Testis (tissue), 3 donors: ENCODE data around the gene PDLIM7. TPM values are rescaled to one million over a fixed set of nuclear protein-coding genes. Genes with fewer than 3 reads are reported as not detected.

Experiments used
- DNase-seq: peaks from one replicate; pipeline ENCODE4 v3.0.0-alpha.2; 2019
- H3K27ac ChIP-seq, 2 donors: fragments of 200-600 bp; sonication (generic); one replicate each; pipeline ENCODE4 v1.5.1; 2019
- H3K27me3 ChIP-seq: fragments of 200-600 bp; sonication (generic); one replicate; pipeline ENCODE4 v1.5.1; 2019
- H3K36me3 ChIP-seq: fragments of 200-600 bp; sonication (generic); one replicate; pipeline ENCODE4 v1.5.1; 2017; ENCODE audit warnings: low read depth; ENCODE audit errors: missing control alignments
- H3K4me1 ChIP-seq: fragments of 200-600 bp; sonication (generic); one replicate; pipeline ENCODE4 v1.5.1; 2019
- H3K4me3 ChIP-seq, 2 donors: fragments of 200-600 bp; sonication (generic); one replicate each; pipeline ENCODE4 v1.5.1; 2017 to 2019
- H3K9me3 ChIP-seq: fragments of 200-600 bp; sonication (generic); one replicate; pipeline ENCODE4 v1.5.1; 2017
- CTCF ChIP-seq, 3 experiments: fragments of 450-650 bp in 2 of 3; fragments of 200-600 bp in 1 of 3; sonication (generic) in 1 of 3; IDR thresholded peaks; one replicate each; pipeline ENCODE4 v1.5.1; 2016 to 2019; ENCODE audit warnings: antibody characterized with exemption in 3 of 3, mild to moderate bottlenecking in 2 of 3, moderate library complexity in 1 of 3
- POLR2A ChIP-seq: fragments of 450-650 bp; IDR thresholded peaks from one replicate; pipeline ENCODE4 v1.6.1; 2017; ENCODE audit warnings: antibody characterized with exemption, mild to moderate bottlenecking, moderate library complexity
- WGBS, 2 donors: methylation state at CpG; one replicate each; pipeline ENCODE4 v1.1.5; 2018; 5-methylcytosine and 5-hydroxymethylcytosine counted together
- intact Hi-C: fragments of 100-400 bp; cut with DNase I; formaldehyde crosslinking; loops from one replicate; pipeline ENCODE4 v1.15.1; 2023; ENCODE audit warnings: low total_unique reads
- polyA plus RNA-seq: library from polyadenylated mRNA; stranded (reverse); fragments of 350-450 nt; fragmentation: Illumina TruSeq; extraction: RNeasy Lipid Tissue Mini Kit (QIAGEN cat#74804); gene quantifications from one replicate; pipeline ENCODE4 v1.2.3, GENCODE V29; 2014; ENCODE audit warnings: low read depth, low replicate concordance; ENCODE audit not compliant: insufficient read depth
- total RNA-seq, 2 donors: library from RNA; depleted of rRNA; stranded (reverse); fragments of >200 nt; gene quantifications; one replicate each; pipeline ENCODE4 v1.2.3, GENCODE V29; 2016

PDLIM7 gene
- total and polyA plus RNA-seq, 3 donors from 2014 or later = 72.2 to 118 (median 90.5) TPM

DNA sequence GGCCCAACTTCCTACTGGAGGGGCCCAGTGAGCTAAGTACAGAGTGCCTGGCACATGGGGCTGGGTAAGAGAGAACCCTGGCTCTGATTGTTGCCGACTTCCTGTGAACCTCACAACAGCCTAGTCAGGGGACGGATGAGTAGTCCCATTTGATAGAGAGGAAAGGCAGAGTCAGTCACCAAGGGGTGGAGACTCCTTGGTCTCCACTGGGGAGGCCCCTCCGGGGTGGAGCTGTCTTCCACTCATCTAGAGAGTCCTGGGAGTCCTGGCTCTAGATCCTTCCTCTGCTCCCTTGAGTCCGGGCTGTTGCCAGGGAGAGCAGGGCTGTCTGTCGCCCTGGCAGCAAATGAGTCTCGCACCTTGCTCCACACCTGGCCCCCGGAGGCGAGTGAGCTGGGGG lies 63.0 kb downstream of the PDLIM7 start:
- no peak for TF ChIP-seq CTCF (IDR thresholded peaks at IDR 0.05)
- TF ChIP-seq POLR2A = no peak
- H3K27me3 ChIP-seq = no peaks in the 10 kb centered on the region
- H3K27ac ChIP-seq = no peak overlapping the region
- DNase-seq = no peak
- intact Hi-C loops = no loop called here
- H3K9me3 ChIP-seq = no peaks in the 10 kb centered on the region
- no peaks in the 10 kb centered on the region for H3K4me1 ChIP-seq
- no peaks in the 10 kb centered on the region for H3K36me3 ChIP-seq
- 82 to 90% methylated on average over 2 to 8 of the region's 8 CpGs for WGBS, 2 donors
- no peak overlapping the region for H3K4me3 ChIP-seq

GRCh38 chr5:177433658-177434217 lies 63.7 kb downstream of the PDLIM7 start:
- Histone ChIP-seq H3K4me1 (no peaks in the 10 kb centered on the region), H3K27ac (no peak overlapping the region), H3K9me3 (no peaks in the 10 kb centered on the region), H3K36me3 (no peaks in the 10 kb centered on the region), H3K27me3 (no peaks in the 10 kb centered on the region), H3K4me3 (no peak overlapping the region)
- no peak for TF ChIP-seq POLR2A
- TF ChIP-seq CTCF (IDR thresholded peaks at IDR 0.05) = no peak
- intact Hi-C loops = no loop called here
- WGBS, 2 donors = 89 to 94% methylated on average over 19 to 29 of the region's 29 CpGs
- DNase-seq = no peak

Other genes starting within 250 kb of the PDLIM7 start
- gene RAB24, start 193.9 kb downstream of the PDLIM7 start, total RNA-seq = 10 to 100 TPM; 25.5 to 29.4 TPM
- gene RAB24, start 193.9 kb downstream of the PDLIM7 start, polyA plus RNA-seq = 19.2 TPM
- gene PRELID1, start 193.8 kb downstream of the PDLIM7 start, total RNA-seq = 10 to 100 TPM; 65.7 to 83.4 TPM
- 78.3 TPM for gene PRELID1, start 193.8 kb downstream of the PDLIM7 start, polyA plus RNA-seq
- gene MXD3, start 185.7 kb downstream of the PDLIM7 start, total RNA-seq = 10 to 100 TPM; 12.5 to 12.9 TPM
- 7.7 TPM for gene MXD3, start 185.7 kb downstream of the PDLIM7 start, polyA plus RNA-seq
- gene LMAN2, start 145.9 kb downstream of the PDLIM7 start, total RNA-seq = 100 to 1,000 TPM; 355 TPM
- gene LMAN2, start 145.9 kb downstream of the PDLIM7 start, polyA plus RNA-seq = 254 TPM
- gene RGS14, start 139.7 kb downstream of the PDLIM7 start, total RNA-seq = 10 to 100 TPM; 39.2 to 40.5 TPM
- 25.3 TPM for gene RGS14, start 139.7 kb downstream of the PDLIM7 start, polyA plus RNA-seq
- gene SLC34A1, start 113.2 kb downstream of the PDLIM7 start, total RNA-seq = under 1 TPM in 1 of 2 donors, not detected in 1; 0.19 TPM
- gene SLC34A1, start 113.2 kb downstream of the PDLIM7 start, polyA plus RNA-seq = not detected
- gene PFN3, start 96.9 kb downstream of the PDLIM7 start, total RNA-seq = 10 to 100 TPM; 27.5 to 45.7 TPM
- 7.4 TPM for gene PFN3, start 96.9 kb downstream of the PDLIM7 start, polyA plus RNA-seq
- 1 to 10 TPM; 5.3 to 5.8 TPM for gene F12, start 88.0 kb downstream of the PDLIM7 start, total RNA-seq
- 4.9 TPM for gene F12, start 88.0 kb downstream of the PDLIM7 start, polyA plus RNA-seq
- 10 to 100 TPM; 51.8 to 57.0 TPM for gene GRK6, start 70.9 kb downstream of the PDLIM7 start, total RNA-seq
- 32.6 TPM for gene GRK6, start 70.9 kb downstream of the PDLIM7 start, polyA plus RNA-seq
- gene PRR7, start 50.8 kb downstream of the PDLIM7 start, total RNA-seq = 10 to 100 TPM; 19.9 to 23.2 TPM
- 2.8 TPM for gene PRR7, start 50.8 kb downstream of the PDLIM7 start, polyA plus RNA-seq
- gene DBN1, start 24.0 kb downstream of the PDLIM7 start, total RNA-seq = 10 to 100 TPM; 69.6 to 83.1 TPM
- 50.5 TPM for gene DBN1, start 24.0 kb downstream of the PDLIM7 start, polyA plus RNA-seq
- gene DOK3, start 12.2 kb upstream of the PDLIM7 start, total RNA-seq = 10 to 100 TPM; 10.7 to 18.7 TPM
- gene DOK3, start 12.2 kb upstream of the PDLIM7 start, polyA plus RNA-seq = 10.4 TPM
- 100 to 1,000 TPM; 193 to 197 TPM for gene DDX41, start 19.4 kb upstream of the PDLIM7 start, total RNA-seq
- 99.1 TPM for gene DDX41, start 19.4 kb upstream of the PDLIM7 start, polyA plus RNA-seq
- gene FAM193B, start 57.0 kb upstream of the PDLIM7 start, total RNA-seq = 100 to 1,000 TPM; 111 to 157 TPM
- gene FAM193B, start 57.0 kb upstream of the PDLIM7 start, polyA plus RNA-seq = 81.3 TPM
- 100 to 1,000 TPM; 122 to 128 TPM for gene TMED9, start 94.6 kb upstream of the PDLIM7 start, total RNA-seq
- gene TMED9, start 94.6 kb upstream of the PDLIM7 start, polyA plus RNA-seq = 140 TPM
- gene B4GALT7, start 102.5 kb upstream of the PDLIM7 start, total RNA-seq = 10 to 100 TPM; 49.9 to 55.7 TPM
- gene B4GALT7, start 102.5 kb upstream of the PDLIM7 start, polyA plus RNA-seq = 39.9 TPM